Upper lobe of right lung (tissue), 1 donor: Measurements from ENCODE around the gene IFIT3. TPM values are rescaled to one million over a fixed set of nuclear protein-coding genes. Genes with fewer than 3 reads are reported as not detected.

ENCODE experiments used
- ATAC-seq: fragments of 200-7000 bp; cut with Tn5 transposase; one replicate; pipeline ENCODE4 v1.9.1; 2020; ENCODE audit warnings: mild to moderate bottlenecking, moderate library complexity
- DNase-seq: peaks from one replicate; pipeline ENCODE4 v3.0.0-alpha.2; 2020
- H3K27ac ChIP-seq: fragments of 200-600 bp; one replicate; pipeline ENCODE4 v1.8.0; 2022
- H3K27me3 ChIP-seq: fragments of 200-600 bp; one replicate; pipeline ENCODE4 v1.8.0; 2022; ENCODE audit warnings: mild to moderate bottlenecking
- H3K36me3 ChIP-seq: fragments of 200-600 bp; one replicate; pipeline ENCODE4 v1.8.0; 2022
- H3K4me1 ChIP-seq: fragments of 200-600 bp; one replicate; pipeline ENCODE4 v1.8.0; 2022
- H3K4me3 ChIP-seq: fragments of 200-600 bp; one replicate; pipeline ENCODE4 v1.8.0; 2022; ENCODE audit warnings: mild to moderate bottlenecking
- H3K9me3 ChIP-seq: fragments of 200-600 bp; one replicate; pipeline ENCODE4 v1.8.0; 2022
- intact Hi-C: fragments of 100-400 bp; cut with DNase I; formaldehyde crosslinking; loops from one replicate; pipeline ENCODE4 v1.11.0; 2022
- total RNA-seq: library from RNA; stranded (reverse); fragmentation: NEBNext Ultra II Directional; extraction: Animal tissue kit (Norgen Biotek cat#: 25700); gene quantifications from one replicate; pipeline ENCODE4 v1.2.1, GENCODE V29; 2021
- TF ChIP-seq, protein P1 (sequence below): fragments of 200-600 bp; IDR thresholded peaks from one replicate; pipeline ENCODE4 v1.8.0; 2022; ENCODE audit warnings: antibody characterized with exemption
- donor health status: DM: no; HTN: yes; CAD: no; lungs with severe emphysema.

The IFIT3 gene
- total RNA-seq, 1 donor from 2014 or later: 78.0 TPM

DNA sequence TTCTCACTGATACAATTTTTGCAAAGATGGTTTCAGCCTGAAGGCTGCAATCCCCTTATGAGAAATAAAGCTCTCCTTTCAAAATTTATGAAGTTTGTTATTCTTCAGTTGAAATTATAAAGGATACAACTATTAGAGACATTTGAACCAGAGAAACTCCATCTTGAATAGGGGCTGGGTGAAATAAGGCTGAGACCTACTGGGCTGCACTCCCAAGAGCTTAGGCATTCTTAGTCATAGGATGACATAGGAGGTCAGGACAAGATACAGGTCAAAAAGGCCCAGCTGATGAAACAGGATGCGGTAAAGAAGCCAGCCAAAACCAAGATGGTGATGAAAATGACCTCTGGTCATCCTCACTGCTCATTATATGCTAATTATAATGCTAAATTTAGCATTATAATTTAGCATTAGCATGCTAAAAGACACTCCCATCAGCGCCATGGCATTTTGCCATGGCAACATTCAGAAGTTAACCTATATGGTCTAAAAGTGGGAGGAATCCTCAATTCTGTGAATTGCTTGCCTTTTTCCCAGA lies 27.7 kb downstream of the IFIT3 start:
- Histone ChIP-seq H3K9me3 (no peaks in the 10 kb centered on the region), H3K27ac (no peak overlapping the region), H3K4me3 (no peak overlapping the region), H3K36me3 (no peaks in the 10 kb centered on the region), H3K4me1 (peaks cover 15% of the 10 kb centered on the region), H3K27me3 (no peaks in the 10 kb centered on the region)
- ATAC-seq (no peak), DNase-seq (no peak)
- intact Hi-C loops: no loop called here
- TF ChIP-seq, protein P1, sequence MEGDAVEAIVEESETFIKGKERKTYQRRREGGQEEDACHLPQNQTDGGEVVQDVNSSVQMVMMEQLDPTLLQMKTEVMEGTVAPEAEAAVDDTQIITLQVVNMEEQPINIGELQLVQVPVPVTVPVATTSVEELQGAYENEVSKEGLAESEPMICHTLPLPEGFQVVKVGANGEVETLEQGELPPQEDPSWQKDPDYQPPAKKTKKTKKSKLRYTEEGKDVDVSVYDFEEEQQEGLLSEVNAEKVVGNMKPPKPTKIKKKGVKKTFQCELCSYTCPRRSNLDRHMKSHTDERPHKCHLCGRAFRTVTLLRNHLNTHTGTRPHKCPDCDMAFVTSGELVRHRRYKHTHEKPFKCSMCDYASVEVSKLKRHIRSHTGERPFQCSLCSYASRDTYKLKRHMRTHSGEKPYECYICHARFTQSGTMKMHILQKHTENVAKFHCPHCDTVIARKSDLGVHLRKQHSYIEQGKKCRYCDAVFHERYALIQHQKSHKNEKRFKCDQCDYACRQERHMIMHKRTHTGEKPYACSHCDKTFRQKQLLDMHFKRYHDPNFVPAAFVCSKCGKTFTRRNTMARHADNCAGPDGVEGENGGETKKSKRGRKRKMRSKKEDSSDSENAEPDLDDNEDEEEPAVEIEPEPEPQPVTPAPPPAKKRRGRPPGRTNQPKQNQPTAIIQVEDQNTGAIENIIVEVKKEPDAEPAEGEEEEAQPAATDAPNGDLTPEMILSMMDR: no peak

DNA sequence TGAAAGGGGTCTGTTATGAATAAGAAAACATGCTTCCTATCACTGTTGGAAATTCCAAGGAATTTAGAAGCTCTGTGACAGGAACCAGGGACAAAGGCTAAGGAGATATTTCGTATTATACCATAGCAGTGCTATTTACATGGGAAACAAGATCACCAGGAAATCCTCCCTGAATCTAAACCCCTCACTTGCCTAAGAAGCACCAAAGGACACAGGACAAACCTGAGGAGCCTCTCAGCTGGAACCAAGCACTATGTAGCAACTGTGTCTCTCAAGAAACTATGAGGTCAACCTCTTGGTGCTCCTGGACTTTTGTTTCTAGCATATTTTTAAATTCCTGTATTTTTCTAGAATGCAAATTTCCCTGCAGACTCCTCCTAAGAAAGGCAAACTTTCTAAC lies 29.3 kb downstream of the IFIT3 start:
- Histone ChIP-seq H3K4me3 (no peak overlapping the region), H3K27ac (no peak overlapping the region), H3K36me3 (no peaks in the 10 kb centered on the region), H3K4me1 (no peaks in the 10 kb centered on the region), H3K27me3 (no peaks in the 10 kb centered on the region), H3K9me3 (no peaks in the 10 kb centered on the region)
- ATAC-seq: no peak
- intact Hi-C loops: no loop called here
- no peak for DNase-seq
- TF ChIP-seq, protein P1: no peak

DNA sequence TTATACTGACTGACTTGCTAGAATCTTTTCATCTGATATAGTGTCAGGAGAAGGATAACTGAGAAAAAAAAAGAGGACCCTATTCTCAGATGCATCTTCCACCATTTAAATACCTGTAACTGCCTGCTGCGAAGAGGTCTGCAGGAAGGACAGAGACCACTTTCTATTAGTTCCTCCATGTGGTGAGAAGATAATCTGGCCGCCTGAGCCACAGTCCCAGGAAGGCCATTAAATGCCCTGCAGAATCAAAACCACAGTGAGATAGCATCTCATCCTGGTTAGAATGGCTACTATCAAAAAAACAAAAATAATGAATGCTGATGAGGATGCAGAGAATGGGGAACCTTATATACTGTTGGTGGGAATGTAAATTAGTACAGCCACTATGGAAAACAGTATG lies 30.2 kb downstream of the IFIT3 start:
- Histone ChIP-seq H3K4me3 (no peak overlapping the region), H3K27ac (no peak overlapping the region), H3K4me1 (no peaks in the 10 kb centered on the region), H3K36me3 (no peaks in the 10 kb centered on the region), H3K9me3 (no peaks in the 10 kb centered on the region), H3K27me3 (no peaks in the 10 kb centered on the region)
- TF ChIP-seq, protein P1: no peak
- ATAC-seq: no peak
- intact Hi-C loops: no loop called here
- no peak for DNase-seq

DNA sequence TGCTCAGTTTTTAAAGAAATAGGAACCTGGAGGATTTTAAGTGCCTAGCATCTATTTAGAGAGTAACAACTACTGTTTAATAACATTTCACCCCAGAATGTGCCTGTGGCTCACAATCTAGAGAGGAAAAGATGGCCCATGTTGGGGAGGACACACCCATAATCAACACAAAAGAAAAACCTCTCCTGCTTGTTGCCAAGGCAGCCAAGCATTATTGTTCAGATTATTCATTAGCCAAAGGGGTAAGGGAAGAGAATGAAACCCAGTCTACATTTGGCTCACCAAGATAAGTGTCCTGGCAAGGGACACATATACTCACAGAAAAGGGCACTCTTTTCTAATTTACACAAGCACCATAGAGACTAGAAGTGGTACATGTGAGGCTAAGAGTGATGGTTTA lies 32.4 kb downstream of the IFIT3 start:
- TF ChIP-seq, protein P1: no peak
- no peak for DNase-seq

DNA sequence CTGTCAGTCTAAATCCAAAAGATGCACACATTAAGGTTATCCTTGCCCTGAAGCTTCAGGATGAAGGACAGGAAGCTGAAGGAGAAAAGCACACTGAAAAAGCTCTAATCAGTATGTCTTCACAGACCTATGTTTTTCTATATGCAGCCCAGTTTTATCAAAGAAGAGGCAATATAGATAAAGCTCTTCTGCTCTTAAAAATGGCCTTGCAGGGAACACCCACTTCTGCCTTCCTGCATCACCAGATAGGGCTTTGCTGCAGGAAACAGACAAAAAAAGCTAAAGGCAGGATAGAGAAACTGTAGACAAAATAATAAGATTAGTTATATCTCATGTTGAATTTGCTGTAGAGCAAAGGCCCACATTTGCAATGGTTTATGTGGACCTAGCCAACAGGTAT lies 35.1 kb downstream of the IFIT3 start:
- intact Hi-C loops: no loop called here
- no peak for ATAC-seq
- no peaks in the 10 kb centered on the region for H3K27me3 ChIP-seq
- H3K27ac ChIP-seq: no peak overlapping the region
- TF ChIP-seq, protein P1: no peak
- H3K9me3 ChIP-seq: no peaks in the 10 kb centered on the region
- H3K36me3 ChIP-seq: no peaks in the 10 kb centered on the region
- H3K4me1 ChIP-seq: peaks cover 9% of the 10 kb centered on the region
- H3K4me3 ChIP-seq: no peak overlapping the region
- DNase-seq: no peak

More for the DNA sequence above, 32.4 kb downstream of the IFIT3 start:
- Histone ChIP-seq H3K27me3 (no peaks in the 10 kb centered on the region), H3K9me3 (no peaks in the 10 kb centered on the region), H3K4me3 (no peak overlapping the region), H3K4me1 (no peaks in the 10 kb centered on the region), H3K36me3 (no peaks in the 10 kb centered on the region), H3K27ac (no peak overlapping the region)
- intact Hi-C loops: no loop called here
- ATAC-seq: no peak
